ENCODE measurements around the gene ZCCHC14. TPM values are rescaled to one million over a fixed set of nuclear protein-coding genes. Genes with fewer than 3 reads are reported as not detected.
A peak's percentile ranks its signal among the peaks of the same experiment; 100 is the strongest.
"Not testable (repeated sequence)": the region's sequence is repeated elsewhere in the genome, so short reads cannot be mapped to it uniquely, and the experiment has no call there.

The ZCCHC14 gene
- total RNA-seq, 6 donors from 2014 or later = 17.2 to 35.3 (median 26.3) TPM

DNA sequence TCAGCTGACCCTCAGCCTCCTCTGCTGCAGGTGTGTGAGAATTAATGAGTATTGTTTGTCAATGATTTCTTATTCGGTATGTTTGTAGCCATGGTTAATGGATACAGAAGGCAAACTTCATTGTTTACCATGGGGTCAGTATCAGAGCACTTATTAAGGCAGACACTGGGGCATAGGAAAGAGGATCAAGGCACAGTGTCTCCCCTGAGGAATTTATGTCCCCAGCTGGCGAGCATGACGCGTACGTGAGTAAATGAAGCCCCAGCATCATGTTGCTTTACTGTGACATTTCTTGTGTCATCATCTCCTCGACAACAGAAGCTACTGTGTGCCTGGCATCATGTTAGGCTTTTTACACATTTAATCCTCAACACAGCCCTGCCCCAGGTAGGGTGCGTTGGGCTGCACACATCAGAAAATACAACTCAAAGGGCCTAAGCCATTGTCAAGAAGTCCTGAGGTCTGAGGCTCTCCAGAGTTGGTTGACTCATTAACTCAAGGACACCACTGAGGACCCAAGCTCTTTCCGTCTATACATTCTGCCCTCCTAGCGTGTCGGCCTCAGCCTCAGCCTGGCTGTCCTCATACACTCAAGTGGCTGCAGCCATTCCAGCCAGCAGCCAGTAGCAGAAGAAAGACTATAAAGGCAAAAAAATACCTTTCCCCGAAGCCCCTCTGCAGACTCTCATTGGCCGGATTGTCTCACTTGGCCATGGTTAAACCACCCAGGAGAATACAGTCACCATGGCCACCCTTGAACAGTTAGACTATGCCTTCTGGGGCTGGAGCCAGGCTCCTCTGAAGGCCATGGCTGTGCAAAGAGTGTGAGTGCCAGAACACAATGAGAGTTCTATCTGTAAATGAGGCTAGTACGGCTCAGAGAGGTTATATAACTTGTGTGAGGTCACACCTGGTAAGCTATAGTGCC, 13.9 kb upstream of the ZCCHC14 start:
- DNase-seq (no peak), ATAC-seq (ENCODE audit: low FRiP score in 2 of 2) (peak in 1 of 2 donors; percentile 6)
- Histone ChIP-seq H3K27ac (no peak overlapping the region), H3K27me3 (no peaks in the 10 kb centered on the region), H3K4me3 (no peak overlapping the region), H3K4me1 (peaks cover 3 to 15% (median 6%) of the 10 kb centered on the region in 4 donors), H3K9me3 (no peaks in the 10 kb centered on the region), H3K36me3 (no peaks in the 10 kb centered on the region)
- WGBS, 2 donors = 85 to 86% methylated on average over 13 of the region's 13 CpGs
- TF ChIP-seq POLR2AphosphoS5 (IDR thresholded peaks at IDR 0.05) = no peak
- TF ChIP-seq CTCF (IDR thresholded peaks at IDR 0.05) = no peak
- TF ChIP-seq POLR2A (IDR thresholded peaks at IDR 0.05) = no peak
- no peak for TF ChIP-seq EP300 (IDR thresholded peaks at IDR 0.05)

DNA sequence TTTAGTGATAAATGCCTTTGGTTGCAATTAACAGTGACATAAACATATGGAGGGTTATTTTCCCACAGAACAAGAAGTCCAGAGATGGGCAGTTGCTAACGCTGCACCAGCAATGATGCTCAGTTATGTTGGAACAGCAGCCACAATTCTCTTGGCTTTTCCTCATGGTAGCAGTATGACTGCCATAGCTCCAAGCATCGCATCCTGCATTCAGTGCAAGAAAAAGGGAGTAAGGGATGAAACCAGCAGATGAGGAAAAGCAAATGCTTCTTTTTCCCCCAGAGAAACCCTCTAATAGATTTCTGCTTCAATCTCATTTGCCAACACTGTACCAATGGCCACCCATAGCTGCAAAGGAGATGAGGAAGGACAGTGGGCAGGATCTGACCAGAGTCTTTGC, 13.0 kb upstream of the ZCCHC14 start:
- H3K4me1 ChIP-seq = peaks cover 3 to 15% (median 6%) of the 10 kb centered on the region in 4 donors
- TF ChIP-seq EP300 (IDR thresholded peaks at IDR 0.05) (no peak), POLR2AphosphoS5 (IDR thresholded peaks at IDR 0.05) (no peak), CTCF (IDR thresholded peaks at IDR 0.05) (no peak), POLR2A (IDR thresholded peaks at IDR 0.05) (no peak)
- no peak overlapping the region for H3K4me3 ChIP-seq
- no peaks in the 10 kb centered on the region for H3K27me3 ChIP-seq
- ATAC-seq (ENCODE audit: low FRiP score in 2 of 2) = no peak
- 90 to 92% methylated on average over 2 of the region's 2 CpGs for WGBS, 2 donors
- no peak overlapping the region for H3K27ac ChIP-seq
- no peak for DNase-seq
- no peaks in the 10 kb centered on the region for H3K9me3 ChIP-seq
- H3K36me3 ChIP-seq = no peaks in the 10 kb centered on the region

GRCh38 chr16:87503232-87503937, 10.6 kb upstream of the ZCCHC14 start:
- H3K4me1 ChIP-seq = peaks cover 3 to 13% (median 6%) of the 10 kb centered on the region in 4 donors
- H3K27ac ChIP-seq; H3K36me3 ChIP-seq; H3K27me3 ChIP-seq; H3K9me3 ChIP-seq; ATAC-seq (ENCODE audit: low FRiP score in 2 of 2); DNase-seq; H3K4me3 ChIP-seq: not testable (repeated sequence)
- 89 to 92% methylated on average over 6 to 18 of the region's 18 CpGs for WGBS, 2 donors

DNA sequence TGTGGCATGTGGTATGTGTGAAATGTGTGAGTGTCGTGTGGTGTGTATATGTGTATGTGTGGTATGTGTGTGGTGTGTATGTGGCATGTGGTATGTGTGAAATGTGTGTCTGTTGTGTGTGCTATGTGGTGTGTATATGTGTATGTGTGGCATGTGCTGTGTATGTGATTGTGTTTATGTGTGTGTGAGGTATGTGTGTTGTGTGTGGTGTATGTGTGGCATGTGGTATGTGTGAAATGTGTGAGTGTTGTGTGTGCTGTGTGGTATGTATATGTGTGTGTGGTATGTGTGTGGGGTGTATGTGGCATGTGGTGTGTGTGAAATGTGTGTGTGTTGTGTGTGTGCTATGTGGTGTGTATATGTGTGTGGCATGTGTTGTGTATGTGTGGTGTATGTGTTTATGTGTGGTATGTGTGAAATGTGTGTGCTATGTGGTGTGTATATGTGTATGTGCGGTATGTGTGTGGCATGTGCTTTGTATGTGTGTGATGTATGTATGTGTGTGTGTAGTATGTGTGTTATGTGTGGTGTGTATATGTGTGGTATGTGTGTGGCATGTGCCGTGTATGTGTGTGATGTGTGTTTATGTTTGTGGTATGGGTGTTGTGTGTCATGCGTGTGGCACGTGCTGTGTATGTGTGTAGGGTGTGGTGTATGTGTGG, 9.6 kb upstream of the ZCCHC14 start:
- Histone ChIP-seq H3K36me3 (no peaks in the 10 kb centered on the region), H3K27me3 (no peaks in the 10 kb centered on the region), H3K27ac (no peak overlapping the region), H3K9me3 (no peaks in the 10 kb centered on the region), H3K4me1 (peaks cover 0 to 5% (median 3%) of the 10 kb centered on the region in 4 donors), H3K4me3 (no peak overlapping the region)
- ATAC-seq (ENCODE audit: low FRiP score in 2 of 2) = no peak
- 88% methylated on average over 5 of the region's 5 CpGs for WGBS, 2 donors
- TF ChIP-seq EP300 (IDR thresholded peaks at IDR 0.05) = no peak
- TF ChIP-seq POLR2AphosphoS5 (IDR thresholded peaks at IDR 0.05) = no peak
- no peak for TF ChIP-seq CTCF (IDR thresholded peaks at IDR 0.05)
- no peak for TF ChIP-seq POLR2A (IDR thresholded peaks at IDR 0.05)
- DNase-seq = no peak

- no peak overlapping the region for H3K27ac ChIP-seq
- H3K9me3 ChIP-seq = no peaks in the 10 kb centered on the region
- 92 to 93% methylated on average over 5 of the region's 5 CpGs for WGBS, 2 donors
- no peak for ATAC-seq (ENCODE audit: low FRiP score in 2 of 2)
- H3K36me3 ChIP-seq = no peaks in the 10 kb centered on the region
- DNase-seq = no peak
- H3K4me1 ChIP-seq = no peaks in the 10 kb centered on the region
- no peak overlapping the region for H3K4me3 ChIP-seq
- TF ChIP-seq EP300 (IDR thresholded peaks at IDR 0.05) (no peak), CTCF (IDR thresholded peaks at IDR 0.05) (no peak), POLR2AphosphoS5 (IDR thresholded peaks at IDR 0.05) (no peak), POLR2A (IDR thresholded peaks at IDR 0.05) (no peak)
- no peaks in the 10 kb centered on the region for H3K27me3 ChIP-seq
Observed at GRCh38 chr16:87501117-87501516, 8.3 kb upstream of the ZCCHC14 start.

All from upper lobe of left lung (tissue), 6 donors.